Measurements from ENCODE around the gene ADAM17. TPM values are rescaled to one million over a fixed set of nuclear protein-coding genes. Genes with fewer than 3 reads are reported as not detected.

The ADAM17 gene
- polyA plus RNA-seq, 3 donors = 30.2 to 34.8 (median 30.9) TPM

GRCh38 chr2:9508931-9509330, 46.7 kb downstream of the ADAM17 start:
- no peak overlapping the region for H2AFZ ChIP-seq (ENCODE audit: insufficient read depth, low read depth, low read length, poor library complexity, severe bottlenecking)
- H3K4me2 ChIP-seq (replicated peaks; ENCODE audit: extremely low read depth, low read length, poor library complexity, severe bottlenecking) = no peak overlapping the region
- TF ChIP-seq CTCF (IDR thresholded peaks at IDR 0.05) = no peak
- Mint-ChIP-seq H3K27ac (peak overlapping the region in 3 of 7 donors; percentile 0 to 74 (median 67)), H3K36me3 (peaks cover 61 to 82% of the 10 kb centered on the region in 2 donors), H3K9me3 (no peaks in the 10 kb centered on the region), H3K27me3 (ENCODE audit: low read depth in 3 of 3) (no peaks in the 10 kb centered on the region), H3K4me3 (no peak overlapping the region), H3K4me1 (peaks cover 3% of the 10 kb centered on the region)
- no peaks in the 10 kb centered on the region for H3K4me1 ChIP-seq (ENCODE audit: control insufficient read depth in 1 of 2, insufficient read depth in 2 of 2, low read length in 2 of 2)
- H3K27ac ChIP-seq (ENCODE audit: low read depth in 1 of 2, low read length in 2 of 2) = peak overlapping the region in 1 of 2 donors; percentile 9
- DNase-seq = no peak
- intact Hi-C loops (cut with micrococcal nuclease) = no loop called here
- no peaks in the 10 kb centered on the region for H3K79me2 ChIP-seq (ENCODE audit: insufficient read depth, low read length)
- no peak overlapping the region for H3K9ac ChIP-seq (ENCODE audit: insufficient read depth, low read length, poor library complexity, severe bottlenecking)
- H4K20me1 ChIP-seq (ENCODE audit: insufficient read depth, low read length) = peaks cover 27% of the 10 kb centered on the region
- peaks cover 60 to 90% of the 10 kb centered on the region in 2 donors for H3K36me3 ChIP-seq (replicated peaks in 1 of 2; ENCODE audit: control insufficient read depth in 1 of 2, insufficient read depth in 2 of 2, low read length in 2 of 2)
- WGBS (ENCODE audit: insufficient coverage) = 8% methylated on average over 1 of the region's 1 CpG
- no peaks in the 10 kb centered on the region for H3K27me3 ChIP-seq (ENCODE audit: control insufficient read depth in 2 of 2, insufficient read depth in 2 of 2, low read length in 2 of 2)
- no peak overlapping the region for H3K4me3 ChIP-seq (replicated peaks in 1 of 3; ENCODE audit: low read depth in 2 of 3, low read length in 3 of 3)
- H3K9me3 ChIP-seq (replicated peaks in 1 of 2; ENCODE audit: control insufficient read depth in 1 of 2, insufficient read depth in 1 of 2, low read length in 2 of 2) = no peaks in the 10 kb centered on the region

- H3K36me3 ChIP-seq (replicated peaks in 1 of 2; ENCODE audit: control insufficient read depth in 1 of 2, insufficient read depth in 2 of 2, low read length in 2 of 2) = peaks cover 77 to 97% of the 10 kb centered on the region in 2 donors
- Mint-ChIP-seq H3K27me3 (ENCODE audit: low read depth in 3 of 3) (peaks cover 0 to 1% (median 0%) of the 10 kb centered on the region in 3 donors), H3K9me3 (no peaks in the 10 kb centered on the region), H3K4me1 (no peaks in the 10 kb centered on the region), H3K4me3 (no peak overlapping the region), H3K27ac (peak overlapping the region in 1 of 7 donors; percentile 6), H3K36me3 (peaks cover 76 to 97% of the 10 kb centered on the region in 2 donors)
- no peak overlapping the region for H3K4me2 ChIP-seq (replicated peaks; ENCODE audit: extremely low read depth, low read length, poor library complexity, severe bottlenecking)
- no peak for DNase-seq
- no peak overlapping the region for H2AFZ ChIP-seq (ENCODE audit: insufficient read depth, low read depth, low read length, poor library complexity, severe bottlenecking)
- no peak overlapping the region for H3K27ac ChIP-seq (ENCODE audit: low read depth in 1 of 2, low read length in 2 of 2)
- no peak overlapping the region for H3K9ac ChIP-seq (ENCODE audit: insufficient read depth, low read length, poor library complexity, severe bottlenecking)
- no peaks in the 10 kb centered on the region for H3K4me1 ChIP-seq (ENCODE audit: control insufficient read depth in 1 of 2, insufficient read depth in 2 of 2, low read length in 2 of 2)
- TF ChIP-seq CTCF (IDR thresholded peaks at IDR 0.05) = no peak
- H3K9me3 ChIP-seq (replicated peaks in 1 of 2; ENCODE audit: control insufficient read depth in 1 of 2, insufficient read depth in 1 of 2, low read length in 2 of 2) = no peaks in the 10 kb centered on the region
- peaks cover 54% of the 10 kb centered on the region for H4K20me1 ChIP-seq (ENCODE audit: insufficient read depth, low read length)
- no peaks in the 10 kb centered on the region for H3K79me2 ChIP-seq (ENCODE audit: insufficient read depth, low read length)
- H3K4me3 ChIP-seq (replicated peaks in 1 of 3; ENCODE audit: low read depth in 2 of 3, low read length in 3 of 3) = no peak overlapping the region
- no peaks in the 10 kb centered on the region for H3K27me3 ChIP-seq (ENCODE audit: control insufficient read depth in 2 of 2, insufficient read depth in 2 of 2, low read length in 2 of 2)
- intact Hi-C loops (cut with micrococcal nuclease) = no loop called here
- no CpG with 5 or more reads among the region's 1 CpG for WGBS (ENCODE audit: insufficient coverage)
Measured at GRCh38 chr2:9498210-9498609, 57.4 kb downstream of the ADAM17 start.
